ENCODE measurements around the gene FNDC11.

The FNDC11 gene

DNA sequence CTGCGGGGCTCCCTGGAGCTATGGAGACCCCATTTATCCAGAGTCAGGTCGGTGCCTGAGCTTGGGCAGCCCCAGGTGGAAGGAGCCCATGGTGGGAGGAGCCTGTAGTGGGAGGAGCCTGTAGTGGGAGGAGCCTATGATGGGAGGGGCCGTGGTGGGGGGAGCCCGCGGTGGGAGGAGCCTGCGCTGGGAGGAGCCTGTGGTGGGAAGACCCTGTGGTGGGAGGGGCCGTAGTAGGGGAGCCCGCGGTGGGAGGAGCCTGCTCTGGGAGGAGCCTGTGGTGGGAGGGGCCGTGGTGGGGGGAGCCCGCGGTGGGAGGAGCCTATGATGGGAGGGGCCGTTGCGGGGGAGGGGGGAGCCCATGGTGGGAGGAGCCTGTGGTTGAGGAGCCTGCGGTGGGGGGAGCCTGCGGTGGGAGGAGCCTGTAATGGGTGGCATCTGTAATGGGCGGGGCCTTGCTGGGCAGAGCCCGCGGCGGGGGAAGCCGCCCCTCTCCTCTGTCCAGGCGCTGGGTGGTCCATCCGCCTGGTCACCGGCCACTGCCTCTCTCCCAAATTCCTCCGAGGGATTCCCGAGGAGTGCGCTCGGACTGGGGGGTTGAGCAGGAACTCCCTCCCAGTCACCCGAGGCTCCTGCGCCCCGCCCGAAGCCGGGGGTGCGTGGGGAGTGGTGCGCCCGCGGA, 567 bp upstream of the FNDC11 start:
- no peak overlapping the region for H3K9ac ChIP-seq
- H3K4me2 ChIP-seq = peak overlapping the region; percentile 89
- no peaks in the 10 kb centered on the region for H3K36me3 ChIP-seq (ENCODE audit: insufficient read depth)
- TF ChIP-seq, protein P1, sequence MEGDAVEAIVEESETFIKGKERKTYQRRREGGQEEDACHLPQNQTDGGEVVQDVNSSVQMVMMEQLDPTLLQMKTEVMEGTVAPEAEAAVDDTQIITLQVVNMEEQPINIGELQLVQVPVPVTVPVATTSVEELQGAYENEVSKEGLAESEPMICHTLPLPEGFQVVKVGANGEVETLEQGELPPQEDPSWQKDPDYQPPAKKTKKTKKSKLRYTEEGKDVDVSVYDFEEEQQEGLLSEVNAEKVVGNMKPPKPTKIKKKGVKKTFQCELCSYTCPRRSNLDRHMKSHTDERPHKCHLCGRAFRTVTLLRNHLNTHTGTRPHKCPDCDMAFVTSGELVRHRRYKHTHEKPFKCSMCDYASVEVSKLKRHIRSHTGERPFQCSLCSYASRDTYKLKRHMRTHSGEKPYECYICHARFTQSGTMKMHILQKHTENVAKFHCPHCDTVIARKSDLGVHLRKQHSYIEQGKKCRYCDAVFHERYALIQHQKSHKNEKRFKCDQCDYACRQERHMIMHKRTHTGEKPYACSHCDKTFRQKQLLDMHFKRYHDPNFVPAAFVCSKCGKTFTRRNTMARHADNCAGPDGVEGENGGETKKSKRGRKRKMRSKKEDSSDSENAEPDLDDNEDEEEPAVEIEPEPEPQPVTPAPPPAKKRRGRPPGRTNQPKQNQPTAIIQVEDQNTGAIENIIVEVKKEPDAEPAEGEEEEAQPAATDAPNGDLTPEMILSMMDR (conservative IDR thresholded peaks at IDR 0.05; ENCODE audit: low read depth, low read length) = no peak
- no peak overlapping the region for H3K4me3 ChIP-seq (IDR thresholded peaks at IDR 0.05; ENCODE audit: insufficient read depth, low read depth, low read length)
- no peaks in the 10 kb centered on the region for H4K20me1 ChIP-seq (ENCODE audit: insufficient read depth)
- no peaks in the 10 kb centered on the region for H3K79me2 ChIP-seq (ENCODE audit: insufficient read depth, low read depth)
- H3K4me1 ChIP-seq (ENCODE audit: low read depth, poor library complexity, severe bottlenecking) = peaks cover 17% of the 10 kb centered on the region
- peaks cover 78% of the 10 kb centered on the region for H3K27me3 ChIP-seq (ENCODE audit: insufficient read depth, low read depth)
- peak overlapping the region; percentile 64 for H2AFZ ChIP-seq (ENCODE audit: low read depth)
- no peak overlapping the region for H3K27ac ChIP-seq

DNA sequence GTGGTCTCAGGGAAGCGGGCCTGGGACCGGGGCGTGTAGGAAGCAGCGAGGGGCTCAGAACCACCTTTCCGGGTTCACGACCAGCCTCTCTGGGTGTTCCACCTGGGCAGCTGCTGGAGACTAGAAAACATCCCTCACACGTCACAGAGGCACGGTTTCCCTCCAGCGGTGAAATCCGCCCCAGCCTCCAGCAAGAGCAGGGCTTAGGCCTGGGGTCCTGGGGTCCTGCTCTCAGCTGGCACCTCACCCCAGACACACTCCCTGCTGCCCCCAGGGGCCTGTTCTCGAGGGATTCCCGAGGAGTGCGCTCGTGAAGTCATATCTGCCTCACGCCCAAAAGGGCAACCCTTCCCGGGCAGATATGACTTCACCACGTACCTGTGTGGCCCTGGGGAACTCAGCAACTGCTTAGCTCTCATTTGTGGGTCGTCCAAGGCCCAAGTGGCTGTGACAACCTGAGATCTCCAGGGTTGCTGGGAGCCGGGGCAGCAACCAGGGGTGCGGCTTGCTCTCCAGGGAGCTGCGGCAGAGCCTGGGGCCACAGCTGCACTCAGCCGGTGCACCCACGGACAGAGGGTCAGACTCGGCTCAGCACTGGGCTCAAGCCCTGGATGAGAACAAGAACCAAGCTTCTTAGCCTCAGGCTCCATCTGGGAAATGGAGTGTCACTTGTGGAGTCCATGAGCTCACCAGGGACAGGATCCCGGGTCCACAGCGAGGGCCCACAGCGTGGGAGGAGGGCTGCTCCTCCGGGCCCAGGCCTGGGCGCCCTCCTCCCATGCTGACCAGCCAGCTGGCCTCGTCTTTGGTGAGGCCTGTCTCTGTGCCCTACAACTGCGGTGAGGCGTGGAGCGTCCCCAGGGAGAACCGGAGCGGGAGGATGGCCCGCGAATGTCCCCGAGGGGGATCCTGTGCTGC, 661 bp downstream of the FNDC11 start:
- TF ChIP-seq, protein P1 (conservative IDR thresholded peaks at IDR 0.05; ENCODE audit: low read depth, low read length) = no peak
- Histone ChIP-seq H3K4me1 (ENCODE audit: low read depth, poor library complexity, severe bottlenecking) (peaks cover 17% of the 10 kb centered on the region), H4K20me1 (ENCODE audit: insufficient read depth) (no peaks in the 10 kb centered on the region), H3K4me2 (peak overlapping the region; percentile 89; the same call in 1 of the 2 replicates), H2AFZ (ENCODE audit: low read depth) (no peak overlapping the region), H3K9ac (no peak overlapping the region), H3K4me3 (IDR thresholded peaks at IDR 0.05; ENCODE audit: insufficient read depth, low read depth, low read length) (no peak overlapping the region), H3K36me3 (ENCODE audit: insufficient read depth) (no peaks in the 10 kb centered on the region), H3K27ac (no peak overlapping the region), H3K27me3 (ENCODE audit: insufficient read depth, low read depth) (peaks cover 68% of the 10 kb centered on the region), H3K79me2 (ENCODE audit: insufficient read depth, low read depth) (no peaks in the 10 kb centered on the region)

DNA sequence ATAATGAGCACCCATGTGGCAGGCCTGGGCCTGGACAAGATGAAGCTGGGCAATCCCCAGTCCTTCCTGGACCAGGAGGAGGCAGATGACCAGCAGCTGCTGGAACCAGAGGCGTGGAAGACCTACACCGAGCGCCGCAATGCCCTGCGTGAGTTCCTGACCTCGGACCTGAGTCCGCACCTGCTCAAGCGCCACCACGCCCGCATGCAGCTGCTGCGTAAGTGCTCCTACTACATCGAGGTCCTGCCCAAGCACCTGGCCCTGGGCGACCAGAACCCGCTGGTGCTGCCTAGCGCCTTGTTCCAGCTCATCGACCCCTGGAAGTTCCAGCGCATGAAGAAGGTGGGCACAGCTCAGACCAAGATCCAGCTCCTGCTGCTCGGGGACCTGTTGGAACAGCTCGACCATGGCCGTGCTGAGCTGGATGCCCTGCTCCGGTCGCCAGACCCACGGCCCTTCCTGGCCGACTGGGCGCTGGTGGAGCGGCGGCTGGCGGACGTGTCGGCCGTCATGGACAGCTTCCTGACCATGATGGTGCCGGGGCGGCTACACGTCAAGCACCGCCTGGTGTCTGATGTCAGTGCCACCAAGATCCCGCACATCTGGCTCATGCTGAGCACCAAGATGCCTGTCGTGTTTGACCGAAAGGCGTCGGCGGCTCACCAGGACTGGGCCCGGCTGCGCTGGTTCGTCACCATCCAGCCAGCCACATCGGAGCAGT, 1.9 kb downstream of the FNDC11 start:
- Histone ChIP-seq H3K27ac (no peak overlapping the region), H3K79me2 (ENCODE audit: insufficient read depth, low read depth) (no peaks in the 10 kb centered on the region), H4K20me1 (ENCODE audit: insufficient read depth) (no peaks in the 10 kb centered on the region), H3K9ac (no peak overlapping the region), H3K4me1 (ENCODE audit: low read depth, poor library complexity, severe bottlenecking) (peaks cover 17% of the 10 kb centered on the region), H3K4me2 (no peak overlapping the region), H3K27me3 (ENCODE audit: insufficient read depth, low read depth) (peaks cover 56% of the 10 kb centered on the region), H3K36me3 (ENCODE audit: insufficient read depth) (no peaks in the 10 kb centered on the region), H3K4me3 (IDR thresholded peaks at IDR 0.05; ENCODE audit: insufficient read depth, low read depth, low read length) (no peak overlapping the region), H2AFZ (ENCODE audit: low read depth) (no peak overlapping the region)
- TF ChIP-seq, protein P1 (conservative IDR thresholded peaks at IDR 0.05; ENCODE audit: low read depth, low read length) = no peak

DNA sequence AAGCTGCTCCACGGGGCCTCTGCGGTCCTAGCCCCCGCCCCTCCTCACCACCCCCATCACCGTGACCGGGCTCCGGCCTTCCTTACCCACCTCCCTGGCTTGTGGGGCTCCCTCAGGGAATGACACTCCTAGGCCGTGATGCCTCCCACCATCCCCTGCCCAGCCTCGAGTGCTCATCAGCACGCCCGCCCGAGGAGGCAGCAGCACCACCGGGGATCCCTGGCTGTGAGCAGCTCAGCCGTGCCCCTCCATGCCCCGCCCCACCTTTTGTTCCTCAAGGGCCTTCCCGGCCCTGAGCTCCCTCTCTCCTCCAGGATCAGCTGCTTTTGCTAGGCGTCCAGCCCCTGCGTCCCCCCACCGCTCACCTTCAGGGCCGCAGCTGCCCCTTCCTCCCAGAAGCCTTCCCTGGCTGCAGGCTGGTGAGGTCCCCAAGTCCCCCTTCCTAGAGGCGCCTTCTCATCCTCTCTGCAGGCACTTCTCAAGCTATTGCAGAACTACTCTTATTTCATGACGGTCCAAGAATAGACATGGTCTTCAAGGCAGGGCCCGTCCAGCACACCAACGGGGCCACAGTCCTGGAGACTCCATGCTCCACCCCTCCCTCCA, 3.0 kb downstream of the FNDC11 start:
- H3K27ac ChIP-seq = no peak overlapping the region
- TF ChIP-seq, protein P1 (conservative IDR thresholded peaks at IDR 0.05; ENCODE audit: low read depth, low read length) = no peak
- peaks cover 17% of the 10 kb centered on the region for H3K4me1 ChIP-seq (ENCODE audit: low read depth, poor library complexity, severe bottlenecking)
- no peak overlapping the region for H2AFZ ChIP-seq (ENCODE audit: low read depth)
- no peaks in the 10 kb centered on the region for H4K20me1 ChIP-seq (ENCODE audit: insufficient read depth)
- no peaks in the 10 kb centered on the region for H3K79me2 ChIP-seq (ENCODE audit: insufficient read depth, low read depth)
- H3K4me2 ChIP-seq = no peak overlapping the region
- H3K36me3 ChIP-seq (ENCODE audit: insufficient read depth) = no peaks in the 10 kb centered on the region
- H3K27me3 ChIP-seq (ENCODE audit: insufficient read depth, low read depth) = peaks cover 48% of the 10 kb centered on the region
- no peak overlapping the region for H3K9ac ChIP-seq
- no peak overlapping the region for H3K4me3 ChIP-seq (IDR thresholded peaks at IDR 0.05; ENCODE audit: insufficient read depth, low read depth, low read length)
